H9 (cell line): ENCODE measurements around the gene C9. TPM values are rescaled to one million over a fixed set of nuclear protein-coding genes. Genes with fewer than 3 reads are reported as not detected.

ENCODE experiments used
- DNase-seq: peaks from one replicate; pipeline ENCODE4 v3.0.0-alpha.2; 2017
- H2AFZ ChIP-seq: one replicate; pipeline ENCODE4 v1.6.1; 2013; ENCODE audit warnings: mild to moderate bottlenecking, low read length, control low read depth, moderate library complexity
- H2AK5ac ChIP-seq: 2 replicates; pipeline ENCODE4 v1.6.1; 2013; ENCODE audit warnings: low read length, control low read depth, mixed read lengths; ENCODE audit not compliant: insufficient read length
- H2BK120ac ChIP-seq: one replicate; pipeline ENCODE4 v1.6.1; 2013; ENCODE audit warnings: low read depth, mild to moderate bottlenecking, low read length, control low read depth, inconsistent platforms; ENCODE audit not compliant: poor library complexity, severe bottlenecking
- H2BK12ac ChIP-seq: 2 replicates; pipeline ENCODE4 v1.6.1; 2013; ENCODE audit warnings: low read length, control low read depth, mixed read lengths, low read depth; ENCODE audit not compliant: insufficient read length
- H2BK15ac ChIP-seq: 2 replicates; pipeline ENCODE4 v1.6.1; 2013; ENCODE audit warnings: low read depth, low read length, control low read depth
- H2BK20ac ChIP-seq: one replicate; pipeline ENCODE4 v1.6.1; 2013; ENCODE audit warnings: low read depth, mild to moderate bottlenecking, low read length, control low read depth, inconsistent platforms; ENCODE audit not compliant: poor library complexity, severe bottlenecking
- H2BK5ac ChIP-seq: 2 replicates; pipeline ENCODE4 v1.6.1; 2013; ENCODE audit warnings: low read length, control low read depth, mixed read lengths; ENCODE audit not compliant: insufficient read length
- H3K14ac ChIP-seq: 2 replicates; pipeline ENCODE4 v1.6.1; 2013; ENCODE audit warnings: low read length, control low read depth; ENCODE audit not compliant: insufficient read depth
- H3K18ac ChIP-seq: 2 replicates; pipeline ENCODE4 v1.6.1; 2013; ENCODE audit warnings: low read depth, mild to moderate bottlenecking, mixed read lengths, low read length, control low read depth; ENCODE audit not compliant: insufficient read length
- H3K23ac ChIP-seq: 2 replicates; pipeline ENCODE4 v1.6.1; 2013; ENCODE audit warnings: low read length, control low read depth, mixed read lengths, low read depth; ENCODE audit not compliant: insufficient read length
- H3K23me2 ChIP-seq: 2 replicates; pipeline ENCODE4 v1.6.1; 2013; ENCODE audit warnings: low read depth, mild to moderate bottlenecking, mixed read lengths, low read length, control low read depth; ENCODE audit not compliant: insufficient read length, poor library complexity, severe bottlenecking
- H3K27ac ChIP-seq: 2 replicates; pipeline ENCODE4 v1.5.1; 2013; ENCODE audit warnings: low read length, control low read depth, mixed read lengths, low read depth; ENCODE audit not compliant: insufficient read length
- H3K27me3 ChIP-seq: 2 replicates; pipeline ENCODE4 v1.6.1; 2013; ENCODE audit warnings: low read length, control low read depth, inconsistent platforms; ENCODE audit not compliant: insufficient read depth
- H3K4ac ChIP-seq: 2 replicates; pipeline ENCODE4 v1.6.1; 2013; ENCODE audit warnings: low read depth, mild to moderate bottlenecking, control low read depth, inconsistent platforms, low read length, moderate library complexity
- H3K4me1 ChIP-seq: 2 replicates; pipeline ENCODE4 v1.6.1; 2013; ENCODE audit warnings: low read length, control low read depth, inconsistent platforms; ENCODE audit not compliant: insufficient read depth
- H3K4me2 ChIP-seq: 2 replicates; pipeline ENCODE4 v1.6.1; 2013; ENCODE audit warnings: low read length, control low read depth, mixed read lengths; ENCODE audit not compliant: insufficient read length, insufficient read depth
- H3K56ac ChIP-seq: 2 replicates; pipeline ENCODE4 v1.6.1; 2013; ENCODE audit warnings: low read depth, mild to moderate bottlenecking, mixed read lengths, low read length, control low read depth; ENCODE audit not compliant: insufficient read length
- H3K79me1 ChIP-seq: 2 replicates; pipeline ENCODE4 v1.6.1; 2013; ENCODE audit warnings: low read depth, mild to moderate bottlenecking, moderate library complexity, low read length, control low read depth, inconsistent platforms; ENCODE audit not compliant: insufficient read depth, poor library complexity, severe bottlenecking
- H3K79me2 ChIP-seq: 2 replicates; pipeline ENCODE4 v1.6.1; 2013; ENCODE audit warnings: low read length, control low read depth, inconsistent platforms; ENCODE audit not compliant: insufficient read depth
- H3K9ac ChIP-seq: 2 replicates; pipeline ENCODE4 v1.6.1; 2013; ENCODE audit warnings: low read length, control low read depth, mixed read lengths; ENCODE audit not compliant: insufficient read length; ENCODE audit errors: extremely low read depth
- H3K9me3 ChIP-seq: one replicate; pipeline ENCODE4 v1.6.1; 2013; ENCODE audit warnings: low read depth, low read length, inconsistent platforms; ENCODE audit not compliant: control insufficient read depth
- H3T11ph ChIP-seq: one replicate; pipeline ENCODE4 v1.6.1; 2013; ENCODE audit warnings: mild to moderate bottlenecking, low read length, control low read depth, inconsistent platforms
- H4K20me1 ChIP-seq: one replicate; pipeline ENCODE4 v1.6.1; 2013; ENCODE audit not compliant: control insufficient read depth, insufficient read length, insufficient read depth
- H4K5ac ChIP-seq: 2 replicates; pipeline ENCODE4 v1.6.1; 2013; ENCODE audit warnings: low read depth, mild to moderate bottlenecking, mixed read lengths, low read length, control low read depth; ENCODE audit not compliant: insufficient read length
- H4K8ac ChIP-seq: replicated peaks from 2 replicates; pipeline ENCODE4 v1.6.1; 2013; ENCODE audit warnings: low read length, control low read depth, mixed read lengths, low read depth; ENCODE audit not compliant: insufficient read length
- H4K91ac ChIP-seq: 2 replicates; pipeline ENCODE4 v1.6.1; 2013; ENCODE audit warnings: low read depth, mild to moderate bottlenecking, moderate library complexity, mixed read lengths, low read length, control low read depth; ENCODE audit not compliant: insufficient read length
- H3K27ac Mint-ChIP-seq, 3 experiments: 2 replicates in 2 of 3; 3 replicates in 1 of 3; pipeline ENCODE4 v1.8.0; 2020 to 2021; ENCODE audit warnings: mixed read lengths in 3 of 3, mild to moderate bottlenecking in 1 of 3, moderate library complexity in 1 of 3
- H3K27me3 Mint-ChIP-seq: 2 replicates; pipeline ENCODE4 v1.8.0; 2021; ENCODE audit warnings: low read depth, mild to moderate bottlenecking, moderate library complexity, mixed read lengths
- H3K36me3 Mint-ChIP-seq, 3 experiments: 2 replicates in 2 of 3; 3 replicates in 1 of 3; pipeline ENCODE4 v1.8.0; 2020 to 2021; ENCODE audit warnings: low read depth in 3 of 3, mixed read lengths in 3 of 3; ENCODE audit not compliant: insufficient read depth in 1 of 3
- H3K4me1 Mint-ChIP-seq, 2 experiments: 2 replicates each; pipeline ENCODE4 v1.8.0; 2020; ENCODE audit warnings: mixed read lengths in 2 of 2
- H3K4me3 Mint-ChIP-seq, 2 experiments: 2 replicates in 1 of 2; 3 replicates in 1 of 2; pipeline ENCODE4 v1.8.0; 2020 to 2021; ENCODE audit warnings: mild to moderate bottlenecking in 2 of 2, mixed read lengths in 2 of 2, moderate library complexity in 1 of 2
- H3K9me3 Mint-ChIP-seq, 2 experiments: 2 replicates in 1 of 2; 3 replicates in 1 of 2; pipeline ENCODE4 v1.8.0; 2020; ENCODE audit warnings: mild to moderate bottlenecking in 2 of 2, mixed read lengths in 2 of 2, moderate library complexity in 1 of 2
- CTCF ChIP-seq: fragments of 200-600 bp; sonication (generic); conservative IDR thresholded peaks from 3 replicates; pipeline ENCODE4 v1.8.0; 2021; ENCODE audit warnings: antibody characterized with exemption, mild to moderate bottlenecking
- whole genome bisulfite sequencing: extraction: QIAGEN DNeasy Blood & Tissue Kit; methylation state at CpG from one replicate; pipeline ENCODE4 v1.1.7; 2013; ENCODE audit warnings: missing lambda C conversion rate, low lambda C conversion rate, mixed read lengths; ENCODE audit not compliant: insufficient read length; ENCODE audit errors: extremely low coverage; 5-methylcytosine and 5-hydroxymethylcytosine counted together
- total RNA-seq: library from RNA; stranded (reverse); gene quantifications from 2 replicates; pipeline ENCODE4 v1.2.1, GENCODE V29; 2021

Gene C9
- total RNA-seq, 1 experiment from 2014 or later = not detected

GRCh38 chr5:39411061-39411460, 46.8 kb upstream of the C9 start:
- Histone ChIP-seq H2BK120ac (no peak overlapping the region), H3K27ac (no peak overlapping the region), H3T11ph (no peak overlapping the region), H3K9me3 (no peaks in the 10 kb centered on the region), H3K18ac (no peak overlapping the region), H2AFZ (no peak overlapping the region), H2BK5ac (no peak overlapping the region), H2BK12ac (no peak overlapping the region), H2BK15ac (no peak overlapping the region), H3K14ac (no peak overlapping the region), H3K23me2 (no peaks in the 10 kb centered on the region), H3K79me1 (no peaks in the 10 kb centered on the region), H3K56ac (no peak overlapping the region), H3K79me2 (no peaks in the 10 kb centered on the region), H3K4me1 (peaks cover 4% of the 10 kb centered on the region; the same call in 1 of the 2 replicates), H3K4ac (no peak overlapping the region), H4K91ac (no peak overlapping the region), H3K4me2 (no peak overlapping the region), H3K9ac (no peak overlapping the region), H2AK5ac (no peak overlapping the region), H2BK20ac (no peak overlapping the region), H3K27me3 (no peaks in the 10 kb centered on the region), H4K8ac (no peak overlapping the region), H4K20me1 (no peaks in the 10 kb centered on the region), H3K23ac (no peak overlapping the region), H4K5ac (no peak overlapping the region)
- no peak overlapping the region for H3K27ac Mint-ChIP-seq
- H3K4me3 Mint-ChIP-seq = no peak overlapping the region
- no peak for DNase-seq
- H3K4me1 Mint-ChIP-seq = peaks cover 16 to 22% of the 10 kb centered on the region in 2 experiments
- WGBS = no CpG with 5 or more reads among the region's 1 CpG
- TF ChIP-seq CTCF = no peak
- no peaks in the 10 kb centered on the region for H3K9me3 Mint-ChIP-seq
- no peaks in the 10 kb centered on the region for H3K27me3 Mint-ChIP-seq
- no peaks in the 10 kb centered on the region for H3K36me3 Mint-ChIP-seq
